Measurements from ENCODE around the gene SUPT4H1. TPM values are rescaled to one million over a fixed set of nuclear protein-coding genes. Genes with fewer than 3 reads are reported as not detected.

The SUPT4H1 gene
- total RNA-seq, 1 donor from 2014 or later = 55.2 TPM

- H3K27me3 ChIP-seq (ENCODE audit: low read depth) = no peaks in the 10 kb centered on the region
- H3K4me1 ChIP-seq = no peaks in the 10 kb centered on the region
- intact Hi-C loops (cut with micrococcal nuclease) = no loop called here
- no peak for DNase-seq
- no peak overlapping the region for H3K4me3 ChIP-seq
- no peaks in the 10 kb centered on the region for H3K9me3 ChIP-seq (replicated peaks)
- H3K36me3 ChIP-seq = peaks cover 1% of the 10 kb centered on the region
- no peak for TF ChIP-seq CTCF (IDR thresholded peaks at IDR 0.05; ENCODE audit: borderline replicate concordance)
- H3K27ac ChIP-seq (replicated peaks) = no peak overlapping the region
These were observed 13.4 kb upstream of the SUPT4H1 start for GRCh38 chr17:58365185-58365979.

- DNase-seq = no peak
- TF ChIP-seq CTCF (IDR thresholded peaks at IDR 0.05; ENCODE audit: borderline replicate concordance) = no peak
- Histone ChIP-seq H3K4me1 (no peaks in the 10 kb centered on the region), H3K27me3 (ENCODE audit: low read depth) (no peaks in the 10 kb centered on the region), H3K4me3 (no peak overlapping the region), H3K36me3 (no peaks in the 10 kb centered on the region), H3K27ac (replicated peaks) (no peak overlapping the region), H3K9me3 (replicated peaks) (no peaks in the 10 kb centered on the region)
- intact Hi-C loops (cut with micrococcal nuclease) = no loop called here
These were observed 12.4 kb upstream of the SUPT4H1 start for GRCh38 chr17:58364270-58364942.

- H3K27ac ChIP-seq (replicated peaks) = no peak overlapping the region
- H3K27me3 ChIP-seq (ENCODE audit: low read depth) = no peaks in the 10 kb centered on the region
- H3K36me3 ChIP-seq = no peaks in the 10 kb centered on the region
- TF ChIP-seq CTCF (IDR thresholded peaks at IDR 0.05; ENCODE audit: borderline replicate concordance) = no peak
- no peaks in the 10 kb centered on the region for H3K4me1 ChIP-seq
- H3K9me3 ChIP-seq (replicated peaks) = no peaks in the 10 kb centered on the region
- no peak overlapping the region for H3K4me3 ChIP-seq
- DNase-seq = no peak
- intact Hi-C loops (cut with micrococcal nuclease) = no loop called here
These were observed 11.6 kb upstream of the SUPT4H1 start for GRCh38 chr17:58363457-58364185.

- Histone ChIP-seq H3K4me3 (no peak overlapping the region), H3K4me1 (no peaks in the 10 kb centered on the region), H3K27ac (replicated peaks) (no peak overlapping the region), H3K36me3 (no peaks in the 10 kb centered on the region), H3K27me3 (ENCODE audit: low read depth) (no peaks in the 10 kb centered on the region), H3K9me3 (replicated peaks) (no peaks in the 10 kb centered on the region)
- intact Hi-C loops (cut with micrococcal nuclease) = no loop called here
- no peak for DNase-seq
- TF ChIP-seq CTCF (IDR thresholded peaks at IDR 0.05; ENCODE audit: borderline replicate concordance) = no peak
These were observed 10.5 kb upstream of the SUPT4H1 start for GRCh38 chr17:58362368-58363014.
